ENCODE results near the gene COL20A1. TPM values are rescaled to one million over a fixed set of nuclear protein-coding genes. Genes with fewer than 3 reads are reported as not detected.

The COL20A1 gene
- total and polyA plus RNA-seq, 7 donors: 0.07 TPM; not detected in 6

- Histone ChIP-seq H3K4me3 (no peak overlapping the region), H3K36me3 (peaks cover 12 to 99% (median 55%) of the 10 kb centered on the region in 4 donors), H3K4me1 (no peaks in the 10 kb centered on the region), H3K27ac (no peak overlapping the region), H3K27me3 (no peaks in the 10 kb centered on the region), H3K9me3 (no peaks in the 10 kb centered on the region)
- TF ChIP-seq POLR2AphosphoS5 (IDR thresholded peaks at IDR 0.05) (no peak), POLR2A (IDR thresholded peaks at IDR 0.05) (no peak), EP300 (IDR thresholded peaks at IDR 0.05) (no peak)
- TF ChIP-seq, protein P1, sequence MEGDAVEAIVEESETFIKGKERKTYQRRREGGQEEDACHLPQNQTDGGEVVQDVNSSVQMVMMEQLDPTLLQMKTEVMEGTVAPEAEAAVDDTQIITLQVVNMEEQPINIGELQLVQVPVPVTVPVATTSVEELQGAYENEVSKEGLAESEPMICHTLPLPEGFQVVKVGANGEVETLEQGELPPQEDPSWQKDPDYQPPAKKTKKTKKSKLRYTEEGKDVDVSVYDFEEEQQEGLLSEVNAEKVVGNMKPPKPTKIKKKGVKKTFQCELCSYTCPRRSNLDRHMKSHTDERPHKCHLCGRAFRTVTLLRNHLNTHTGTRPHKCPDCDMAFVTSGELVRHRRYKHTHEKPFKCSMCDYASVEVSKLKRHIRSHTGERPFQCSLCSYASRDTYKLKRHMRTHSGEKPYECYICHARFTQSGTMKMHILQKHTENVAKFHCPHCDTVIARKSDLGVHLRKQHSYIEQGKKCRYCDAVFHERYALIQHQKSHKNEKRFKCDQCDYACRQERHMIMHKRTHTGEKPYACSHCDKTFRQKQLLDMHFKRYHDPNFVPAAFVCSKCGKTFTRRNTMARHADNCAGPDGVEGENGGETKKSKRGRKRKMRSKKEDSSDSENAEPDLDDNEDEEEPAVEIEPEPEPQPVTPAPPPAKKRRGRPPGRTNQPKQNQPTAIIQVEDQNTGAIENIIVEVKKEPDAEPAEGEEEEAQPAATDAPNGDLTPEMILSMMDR (IDR thresholded peaks at IDR 0.05): no peak
- WGBS, 2 donors: 85 to 92% methylated on average over 25 of the region's 25 CpGs
- no peak for DNase-seq
- intact Hi-C loops (cut with DNase I): no loop called here
These were observed 8.4 kb upstream of the COL20A1 start for GRCh38 chr20:63284544-63284949.

GRCh38 chr20:63284981-63285524 is 7.9 kb upstream of the COL20A1 start:
- Histone ChIP-seq H3K36me3 (peaks cover 12 to 95% (median 51%) of the 10 kb centered on the region in 4 donors), H3K9me3 (no peaks in the 10 kb centered on the region), H3K27me3 (no peaks in the 10 kb centered on the region), H3K27ac (no peak overlapping the region), H3K4me1 (no peaks in the 10 kb centered on the region), H3K4me3 (no peak overlapping the region)
- intact Hi-C loops (cut with DNase I): no loop called here
- no peak for DNase-seq
- TF ChIP-seq, protein P1 (IDR thresholded peaks at IDR 0.05): no peak
- TF ChIP-seq POLR2AphosphoS5 (IDR thresholded peaks at IDR 0.05): no peak
- TF ChIP-seq EP300 (IDR thresholded peaks at IDR 0.05): no peak
- TF ChIP-seq POLR2A (IDR thresholded peaks at IDR 0.05): no peak
- 86 to 92% methylated on average over 13 of the region's 13 CpGs for WGBS, 2 donors

- intact Hi-C loops (cut with DNase I): no loop called here
- H3K4me1 ChIP-seq: peaks cover 0 to 4% (median 1%) of the 10 kb centered on the region in 4 donors
- no peak for TF ChIP-seq EP300 (IDR thresholded peaks at IDR 0.05)
- TF ChIP-seq POLR2AphosphoS5 (IDR thresholded peaks at IDR 0.05): no peak
- no peak for TF ChIP-seq POLR2A (IDR thresholded peaks at IDR 0.05)
- TF ChIP-seq, protein P1 (IDR thresholded peaks at IDR 0.05): no peak
- H3K27ac ChIP-seq: no peak overlapping the region
- no peaks in the 10 kb centered on the region for H3K27me3 ChIP-seq
- H3K4me3 ChIP-seq: no peak overlapping the region
- 95 to 96% methylated on average over 44 of the region's 44 CpGs for WGBS, 2 donors
- H3K9me3 ChIP-seq: no peaks in the 10 kb centered on the region
- peaks cover 12 to 86% (median 43%) of the 10 kb centered on the region in 4 donors for H3K36me3 ChIP-seq
- DNase-seq: no peak
These were observed 7.1 kb upstream of the COL20A1 start for GRCh38 chr20:63285636-63286615.

- Histone ChIP-seq H3K27me3 (no peaks in the 10 kb centered on the region), H3K9me3 (no peaks in the 10 kb centered on the region), H3K36me3 (peaks cover 12 to 75% (median 39%) of the 10 kb centered on the region in 4 donors), H3K4me1 (peaks cover 0 to 7% (median 4%) of the 10 kb centered on the region in 4 donors), H3K27ac (no peak overlapping the region), H3K4me3 (no peak overlapping the region)
- WGBS, 2 donors: 70 to 85% methylated on average over 23 of the region's 23 CpGs
- no peak for TF ChIP-seq EP300 (IDR thresholded peaks at IDR 0.05)
- TF ChIP-seq, protein P1 (IDR thresholded peaks at IDR 0.05): no peak
- no peak for TF ChIP-seq POLR2A (IDR thresholded peaks at IDR 0.05)
- no peak for TF ChIP-seq POLR2AphosphoS5 (IDR thresholded peaks at IDR 0.05)
- no peak for DNase-seq
- intact Hi-C loops (cut with DNase I): no loop called here
These were observed 5.9 kb upstream of the COL20A1 start for GRCh38 chr20:63286781-63287696.

All from sigmoid colon (tissue), 7 donors.